IPS DF 19.7 (cell line): ENCODE data around the gene DNPH1.

Experiments
- DNase-seq: peaks from one replicate; pipeline ENCODE4 v3.0.0-alpha.2; 2013; ENCODE audit warnings: low read depth, low spot score

The DNPH1 gene, protein sequence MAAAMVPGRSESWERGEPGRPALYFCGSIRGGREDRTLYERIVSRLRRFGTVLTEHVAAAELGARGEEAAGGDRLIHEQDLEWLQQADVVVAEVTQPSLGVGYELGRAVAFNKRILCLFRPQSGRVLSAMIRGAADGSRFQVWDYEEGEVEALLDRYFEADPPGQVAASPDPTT

DNA sequence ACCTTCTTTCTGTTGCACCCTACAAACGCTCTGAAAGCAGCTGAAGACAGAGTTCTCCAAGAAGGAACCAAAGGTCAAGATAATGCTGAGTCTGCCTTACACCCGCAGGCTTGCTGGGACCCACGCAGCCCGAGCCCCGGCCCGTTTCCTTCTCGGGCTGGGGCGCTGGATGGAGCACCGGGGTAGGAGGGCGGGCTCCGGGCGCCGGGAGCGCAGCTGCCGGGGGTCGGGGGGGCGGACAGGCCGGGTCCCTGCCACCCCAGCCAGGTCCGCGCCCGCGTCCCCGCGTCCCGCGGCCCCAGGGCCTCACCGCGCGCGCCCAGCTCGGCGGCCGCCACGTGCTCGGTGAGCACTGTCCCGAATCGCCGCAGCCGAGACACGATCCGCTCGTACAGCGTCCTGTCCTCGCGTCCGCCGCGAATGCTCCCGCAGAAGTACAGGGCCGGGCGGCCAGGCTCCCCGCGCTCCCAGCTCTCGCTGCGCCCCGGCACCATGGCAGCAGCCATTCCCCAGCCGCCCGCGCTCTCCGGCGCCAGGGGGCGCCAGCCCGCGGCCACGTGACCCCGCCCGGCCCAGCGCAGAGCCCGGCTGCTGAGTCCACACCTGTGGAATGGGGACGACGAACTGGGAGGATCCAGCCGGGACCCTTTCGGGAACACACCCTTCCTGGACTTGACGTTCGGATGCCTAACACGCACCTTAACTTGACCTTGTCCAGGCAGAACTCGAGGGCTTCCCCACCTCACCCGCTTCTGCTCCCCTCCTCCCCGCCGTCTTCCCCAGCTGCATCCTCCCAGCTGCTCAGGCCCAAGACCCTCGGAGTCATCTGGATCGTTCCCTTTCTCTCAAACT lies at the start of gene DNPH1:
TSS of gene DNPH1 (minus strand) at position 531 of the 852 bp plus-strand sequence. CDS start at position 506, 25 bp downstream.
- peak; percentile 35 for DNase-seq

DNA sequence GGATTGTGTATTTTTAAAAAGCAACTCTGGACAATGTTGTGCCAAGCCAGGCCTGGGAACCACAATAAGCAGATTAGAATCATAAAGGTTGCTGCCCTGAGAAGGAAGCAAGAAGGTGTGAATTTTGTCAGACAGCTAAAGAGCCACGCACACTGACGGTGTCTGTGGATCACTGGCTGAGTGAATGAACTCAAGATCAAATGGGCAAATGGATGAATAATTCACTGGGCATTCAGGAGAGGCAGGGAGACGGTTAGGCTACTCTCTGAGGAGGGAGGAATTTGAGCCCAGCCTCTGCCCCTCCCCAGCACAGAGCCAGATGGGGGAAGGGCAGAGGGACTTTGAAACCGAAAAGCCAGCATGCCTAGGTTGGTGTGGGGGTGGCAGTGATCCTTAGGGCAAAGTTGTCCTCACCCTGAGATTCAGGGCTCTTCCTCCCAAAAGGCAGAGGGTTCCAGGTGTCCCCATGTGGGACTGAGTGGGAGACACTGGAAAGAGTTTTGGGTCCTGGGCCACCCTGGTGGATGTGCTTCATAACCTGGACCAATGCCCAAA lies 49.3 kb upstream of the DNPH1 start:
- DNase-seq: no peak

DNA sequence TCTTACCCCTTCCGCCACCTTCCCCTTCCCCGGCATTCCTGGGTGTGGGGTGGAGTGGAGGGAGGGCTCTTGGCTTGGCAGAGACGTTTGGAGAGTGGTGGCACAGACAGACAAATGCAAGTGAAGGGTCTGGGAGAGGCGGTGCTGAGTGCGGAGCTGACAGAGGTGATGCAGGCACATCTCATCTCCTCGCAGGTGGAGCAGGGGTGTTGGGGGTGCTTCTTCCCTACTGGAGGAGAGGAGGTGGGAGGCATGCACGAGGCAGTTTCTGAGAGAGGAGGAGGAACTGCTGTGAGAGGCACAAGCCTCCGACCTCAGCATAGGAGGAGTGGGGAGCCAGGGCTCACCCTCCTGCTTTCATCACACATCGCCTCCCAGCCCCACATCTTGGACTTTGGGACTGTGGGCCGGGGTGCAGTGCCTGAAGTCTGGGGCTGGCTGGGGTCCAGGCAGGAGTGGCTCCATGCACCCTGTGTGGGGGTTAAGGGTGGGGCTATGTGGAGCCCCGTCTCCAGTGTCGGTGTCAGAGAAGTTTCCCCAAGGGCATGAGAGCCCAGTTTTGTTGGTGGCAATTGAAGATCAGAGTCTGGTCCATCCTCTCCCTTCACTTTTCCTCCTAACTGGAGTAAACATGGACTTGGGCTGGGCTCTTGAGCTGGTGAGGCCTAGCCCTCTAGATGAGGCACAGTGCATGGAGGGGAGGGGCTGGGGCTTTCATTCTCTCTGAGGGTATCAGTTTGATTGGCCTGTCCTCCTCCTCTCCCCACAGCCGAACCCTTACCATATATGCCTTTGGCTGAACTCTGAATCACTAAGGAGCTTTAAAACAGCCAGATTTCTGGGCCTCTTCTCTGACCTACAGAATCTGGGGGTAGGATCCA lies 48.6 kb upstream of the DNPH1 start:
- no peak for DNase-seq

DNA sequence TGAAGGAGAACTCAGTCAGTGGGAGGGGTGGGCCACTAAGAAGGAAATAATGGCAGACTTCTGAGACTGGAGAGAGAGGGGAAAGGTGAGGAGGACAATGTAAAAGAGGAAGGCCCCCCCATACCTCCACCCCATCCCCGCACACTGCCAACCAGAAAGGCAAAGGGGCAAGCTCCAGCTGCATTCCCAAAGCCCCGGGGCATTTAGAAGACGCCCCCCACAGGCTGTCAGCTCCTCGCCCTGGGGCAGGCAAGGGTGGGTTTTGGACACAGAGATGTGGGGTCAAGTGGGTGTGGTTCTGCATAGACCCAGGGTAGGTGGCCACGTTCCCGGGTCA lies 48.0 kb upstream of the DNPH1 start:
- DNase-seq: no peak

DNA sequence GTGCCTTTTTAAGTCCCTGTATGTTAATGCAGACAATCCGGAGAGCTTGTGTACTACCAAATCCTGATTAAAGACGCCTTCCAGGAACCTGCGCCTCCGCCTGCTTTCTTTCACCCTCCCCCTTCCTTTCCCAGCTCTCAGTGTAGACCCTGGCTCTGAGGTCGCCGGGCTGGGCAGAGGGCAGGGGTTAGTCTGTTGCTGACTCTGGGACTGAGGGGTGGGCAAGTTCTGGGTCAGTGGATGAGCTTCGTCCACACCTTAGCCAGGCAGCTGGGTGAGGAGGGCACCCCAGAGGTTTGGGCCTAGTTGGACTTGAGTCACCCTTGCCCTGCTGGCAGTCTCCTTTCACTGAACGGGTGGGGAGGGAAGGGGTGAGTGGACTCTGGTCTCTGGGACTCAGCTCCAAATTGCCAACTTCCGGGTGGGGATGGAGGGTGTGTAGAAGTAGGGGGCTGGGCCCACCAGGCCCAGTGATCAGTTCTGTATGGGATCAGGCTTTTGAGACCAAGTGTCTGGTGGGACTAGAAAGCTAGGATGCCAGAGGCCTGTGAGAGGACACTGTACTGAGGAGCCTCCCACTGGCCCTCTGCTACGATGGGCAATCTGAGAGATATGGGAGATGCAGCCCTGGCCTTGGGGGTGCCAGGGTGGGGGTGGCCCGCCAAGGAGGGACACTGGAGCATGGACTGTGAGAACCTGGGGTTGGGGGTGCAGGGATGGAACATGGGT lies 47.5 kb upstream of the DNPH1 start:
- DNase-seq: no peak

DNA sequence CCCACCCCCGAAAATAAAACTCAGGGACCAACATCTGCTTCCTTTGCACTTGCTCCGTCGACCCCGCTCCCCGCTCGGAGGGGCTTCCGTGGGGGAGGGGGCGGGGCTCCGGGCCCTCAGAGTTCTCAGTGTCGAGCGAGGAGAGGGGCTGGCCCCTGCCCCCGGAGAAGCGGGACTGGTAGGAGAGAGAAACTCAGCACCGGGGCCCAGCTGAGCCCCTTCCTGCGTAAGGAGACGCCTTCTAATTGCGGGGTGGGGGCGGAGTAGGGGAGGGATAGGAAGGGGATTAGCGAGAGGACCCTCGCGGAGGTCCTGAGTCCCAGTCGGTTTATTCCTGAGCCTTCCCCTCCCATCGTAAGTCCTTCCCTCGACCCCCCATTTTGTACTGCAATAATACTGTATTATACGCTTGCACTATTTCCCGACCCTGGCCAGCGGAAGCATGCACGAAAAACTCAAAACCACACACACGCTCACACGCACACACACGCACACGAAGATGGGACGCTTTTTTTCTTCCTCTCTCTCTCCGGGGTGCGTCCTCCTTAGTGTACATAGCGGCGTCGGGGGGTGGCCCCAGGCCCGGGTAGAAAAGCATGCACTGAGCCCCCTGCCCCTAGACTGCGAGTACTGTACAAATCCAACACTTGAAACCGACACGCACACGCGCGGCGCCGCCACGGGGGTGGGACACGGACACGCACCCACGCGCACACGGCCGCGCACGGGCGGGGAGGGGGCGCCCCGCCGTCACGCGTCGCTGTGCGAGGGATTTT lies 46.7 kb upstream of the DNPH1 start:
- no peak for DNase-seq

DNA sequence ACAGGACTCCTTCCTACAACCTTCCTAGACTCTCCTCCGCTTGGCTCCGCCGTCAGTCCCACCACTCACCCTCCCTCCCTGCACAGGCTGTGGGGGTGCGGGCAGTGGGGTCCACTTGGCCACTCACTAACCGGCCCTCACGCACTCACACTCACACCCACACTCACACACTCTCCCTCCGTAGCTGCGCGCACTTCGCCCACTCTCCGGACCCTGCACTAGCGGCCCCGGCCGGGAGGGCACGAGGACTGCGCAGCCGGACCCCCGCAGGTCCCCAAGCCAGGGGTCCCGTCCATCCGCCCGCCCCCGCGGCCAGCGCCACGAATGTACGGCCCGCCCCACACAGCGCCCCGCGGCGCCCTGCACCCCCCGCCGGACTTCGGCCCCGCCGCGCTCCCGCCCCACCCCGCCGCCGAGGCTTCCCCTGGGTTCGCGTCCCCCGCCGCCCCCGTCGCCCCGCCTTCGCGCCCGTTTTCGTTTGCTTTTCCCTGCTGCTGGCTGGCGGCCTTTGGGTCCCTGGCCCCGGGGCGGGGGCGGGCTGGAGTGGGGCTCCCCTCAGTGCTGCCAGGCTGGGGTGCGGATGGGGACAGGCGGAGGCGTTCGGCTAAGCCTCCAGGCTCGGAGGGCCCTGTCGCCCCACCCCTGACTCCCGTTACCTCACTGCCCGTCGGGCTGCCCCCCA lies 45.8 kb upstream of the DNPH1 start:
- no peak for DNase-seq

DNA sequence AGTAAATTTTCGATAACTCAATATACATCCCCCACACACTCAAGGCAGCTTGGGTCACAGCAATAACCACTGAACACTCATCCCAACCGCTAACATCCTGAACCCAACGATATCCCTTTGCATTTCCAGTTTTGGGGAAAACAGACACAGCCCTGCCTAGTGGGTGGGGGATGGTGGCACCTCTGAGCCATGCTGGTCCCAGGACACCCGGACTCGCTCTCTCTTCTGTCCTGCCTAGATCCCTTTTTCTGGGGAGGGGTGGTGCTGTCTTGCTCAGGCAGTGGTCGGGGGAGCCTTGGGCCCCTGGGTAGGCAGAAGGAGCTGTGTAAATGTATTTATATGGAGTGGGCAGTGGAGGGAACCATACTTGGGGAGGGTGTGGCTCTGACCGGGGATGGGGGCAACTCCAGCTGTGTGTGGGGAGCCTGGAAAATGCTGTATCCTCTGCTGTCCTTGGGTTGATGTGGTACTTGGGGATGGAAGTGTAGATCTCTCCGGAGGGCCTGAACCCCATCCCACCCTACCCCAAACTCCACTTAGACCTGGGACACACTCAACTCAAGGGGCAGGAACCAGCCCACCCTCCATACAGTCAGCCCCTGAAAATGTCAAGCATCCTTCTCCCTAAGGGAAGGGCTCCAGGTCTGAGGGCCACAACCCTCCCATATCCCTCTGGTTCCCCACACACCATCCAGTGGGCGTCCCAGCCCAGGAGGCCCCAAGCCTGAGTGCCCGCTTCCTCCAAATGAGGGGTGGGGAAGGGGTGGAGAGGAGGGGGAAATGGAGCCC lies 45.0 kb upstream of the DNPH1 start:
- DNase-seq: no peak

DNA sequence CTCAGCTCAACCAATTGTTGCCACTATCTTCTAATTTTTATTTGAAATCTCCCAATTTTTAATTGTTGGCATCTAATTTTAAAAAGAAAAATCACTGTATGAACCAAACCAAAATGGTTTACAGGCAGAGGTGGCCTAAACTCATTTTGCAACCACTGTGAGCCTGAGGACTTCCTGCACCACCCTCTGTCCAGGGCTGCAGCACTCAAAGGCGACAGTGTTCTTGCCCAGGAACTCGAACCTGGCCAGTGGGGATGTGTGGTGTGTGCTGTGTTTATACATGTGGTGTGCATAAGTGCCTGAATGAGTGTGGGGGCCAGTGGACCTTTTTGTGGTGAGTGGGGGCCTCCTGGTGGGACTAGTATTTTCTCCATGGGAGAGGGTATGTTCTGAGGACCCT lies 44.4 kb upstream of the DNPH1 start:
- DNase-seq: no peak

DNA sequence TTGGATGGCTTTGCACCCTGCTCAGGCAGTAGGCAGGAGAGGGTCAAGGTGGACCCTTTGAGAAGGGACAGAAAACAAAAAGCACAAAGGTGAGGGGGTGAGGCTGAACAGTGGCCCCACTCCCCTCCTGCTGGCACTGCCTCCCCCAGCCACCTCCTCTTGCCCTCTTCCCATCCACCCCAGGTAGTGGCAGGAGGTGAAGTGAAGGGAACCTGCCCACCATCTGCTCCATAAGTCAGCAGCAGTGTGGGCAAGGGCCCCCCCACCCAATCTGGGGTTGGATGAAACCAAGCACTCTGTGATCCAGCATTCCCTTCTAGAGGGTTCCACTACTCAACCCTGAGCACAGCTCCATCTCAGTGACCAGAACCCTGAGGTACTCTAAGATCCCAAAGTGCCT lies 42.7 kb upstream of the DNPH1 start:
- DNase-seq: no peak

DNA sequence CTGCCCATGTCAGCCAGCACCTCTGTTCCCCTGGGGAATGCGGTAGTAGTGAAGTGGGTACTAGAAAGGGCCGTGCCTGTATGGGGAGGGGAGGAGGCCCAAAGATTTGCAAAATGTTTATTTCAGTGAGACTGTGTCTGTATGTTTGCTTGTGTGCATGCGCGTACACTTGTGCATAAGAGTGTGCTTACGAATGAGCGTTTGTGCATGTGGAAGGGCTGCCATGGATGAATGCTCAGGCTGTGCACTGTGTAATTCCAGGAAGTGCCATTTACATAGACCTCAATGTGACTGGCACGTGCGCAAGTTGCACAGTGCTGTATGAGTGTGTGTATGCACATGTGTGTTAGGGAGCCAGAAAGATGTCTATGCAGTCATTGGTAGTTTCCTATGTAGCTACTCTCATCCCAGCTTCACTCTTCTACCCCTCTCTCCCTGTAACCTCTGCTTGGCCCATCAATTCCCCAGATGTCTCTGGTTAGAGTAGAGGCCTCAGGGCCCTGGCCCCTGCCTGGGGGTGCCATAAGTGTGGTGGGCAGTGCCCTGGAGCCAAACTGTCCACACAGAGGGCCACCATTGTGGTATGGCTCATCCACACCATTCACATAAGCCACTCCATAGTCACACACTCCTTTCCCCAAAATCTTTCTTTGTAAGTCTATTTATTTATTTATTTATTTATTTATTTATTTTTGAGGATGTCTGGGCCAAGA lies 42.0 kb upstream of the DNPH1 start:
- DNase-seq: no peak

DNA sequence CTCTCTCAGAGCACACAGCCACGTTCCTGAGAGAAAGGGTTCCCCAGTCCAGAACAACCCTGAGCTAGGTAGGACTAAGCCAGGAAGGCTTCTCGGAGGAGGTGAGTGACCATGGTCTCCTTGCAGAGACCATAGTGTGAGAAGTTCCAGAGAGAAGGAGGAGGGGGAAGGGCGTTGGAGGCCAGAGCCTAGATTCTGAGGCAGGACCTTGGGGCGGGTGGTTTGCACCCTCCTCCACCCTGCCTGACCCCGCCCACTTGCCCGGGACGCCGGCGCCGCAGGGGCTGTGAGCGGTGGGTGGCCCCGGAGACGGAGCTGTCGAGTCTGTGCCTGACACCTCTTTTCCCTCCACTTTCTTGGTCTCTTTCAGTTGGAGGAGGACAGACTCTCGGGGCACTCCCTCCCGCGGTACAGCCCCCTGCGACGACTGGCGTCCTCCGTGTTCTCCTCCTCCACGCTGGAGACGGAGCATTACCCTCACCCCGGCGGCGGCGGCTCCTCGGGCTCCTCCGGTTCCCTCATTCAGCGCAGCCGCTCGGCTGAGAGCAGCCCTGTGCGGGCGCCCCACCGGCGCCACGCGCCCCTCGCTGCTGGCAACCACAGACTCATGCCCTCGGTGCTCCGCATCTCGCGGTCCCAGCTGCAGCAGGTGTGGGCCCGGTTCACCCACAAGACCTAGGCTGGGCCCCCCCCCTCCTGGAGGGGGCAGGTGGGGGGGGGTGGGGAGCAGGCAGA lies 40.2 kb upstream of the DNPH1 start:
- DNase-seq: no peak

DNA sequence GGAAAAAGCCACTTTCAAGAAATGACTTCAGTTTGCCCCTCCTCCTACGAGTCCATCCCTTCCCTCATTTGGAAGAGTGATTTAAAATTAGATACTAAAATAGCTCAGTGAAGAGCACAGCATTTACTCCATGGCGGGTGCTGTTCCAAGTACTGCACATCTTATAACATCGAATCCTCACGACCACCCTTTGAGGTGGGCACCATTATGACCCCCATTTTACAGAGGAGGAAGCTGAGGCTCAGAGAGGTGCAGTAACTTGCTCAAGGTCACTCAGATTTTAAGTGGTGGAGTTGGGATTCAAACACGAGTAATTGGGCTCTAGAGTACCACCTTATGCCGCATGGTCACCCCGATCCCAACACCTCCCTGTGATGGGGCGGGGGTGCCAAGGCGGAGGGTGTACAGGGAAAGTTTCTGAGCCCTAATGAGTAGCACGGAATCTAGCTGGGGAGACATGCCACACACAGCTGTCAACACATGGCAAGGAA lies 39.5 kb upstream of the DNPH1 start:
- DNase-seq: no peak

DNA sequence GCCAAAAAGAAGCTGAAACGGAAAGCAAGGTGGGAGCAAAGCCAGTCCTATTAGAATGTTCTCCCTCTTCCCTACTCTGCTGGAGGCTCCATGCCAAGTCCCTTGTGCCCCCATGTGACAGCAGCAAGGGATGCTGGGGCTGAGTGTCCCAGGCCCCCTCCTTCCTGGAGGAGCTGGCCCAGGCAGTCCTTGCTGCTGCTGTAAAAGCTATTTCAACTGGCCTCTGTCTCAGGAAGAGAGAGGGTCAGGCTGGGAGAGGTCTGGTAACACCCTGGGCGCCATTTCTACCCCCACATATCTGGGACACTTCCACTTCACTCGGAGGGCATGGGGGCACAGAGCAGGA lies 39.0 kb upstream of the DNPH1 start:
- DNase-seq: no peak

DNA sequence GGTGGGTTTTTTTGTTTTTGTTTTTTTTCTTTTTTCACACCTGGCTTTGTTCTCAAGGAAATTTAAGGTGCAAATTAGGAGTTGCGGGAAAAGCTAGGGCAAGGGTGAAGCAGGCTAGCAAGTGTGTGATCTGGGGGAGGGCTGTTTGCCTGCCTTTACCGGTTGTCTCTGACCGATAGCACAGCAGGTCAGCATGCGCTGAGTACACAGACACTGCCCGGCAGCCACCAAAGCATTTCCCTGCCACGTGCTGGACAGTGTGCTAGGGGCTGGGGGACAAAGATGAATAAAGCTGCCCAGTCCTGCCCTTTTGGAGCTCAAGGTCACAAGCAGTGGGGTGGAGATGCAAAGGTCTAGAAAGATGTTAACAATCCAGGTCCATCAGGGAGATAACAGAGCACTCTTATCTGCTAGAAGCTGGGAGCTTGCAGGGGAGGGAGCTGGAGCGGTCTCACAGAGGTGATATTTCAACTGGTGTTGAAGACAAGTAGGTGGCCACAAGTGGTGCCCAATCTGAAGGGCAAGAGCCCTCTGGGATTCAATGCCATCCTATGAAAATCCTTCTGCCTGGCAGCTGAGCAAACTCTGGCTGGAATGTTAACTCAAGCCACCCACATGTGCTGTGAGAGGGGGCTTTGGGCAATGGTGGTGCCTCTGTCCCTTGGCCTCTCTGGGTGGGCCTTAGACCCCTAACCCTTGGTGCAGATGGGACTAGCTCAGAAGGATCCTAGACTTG lies 38.5 kb upstream of the DNPH1 start:
- DNase-seq: no peak

DNA sequence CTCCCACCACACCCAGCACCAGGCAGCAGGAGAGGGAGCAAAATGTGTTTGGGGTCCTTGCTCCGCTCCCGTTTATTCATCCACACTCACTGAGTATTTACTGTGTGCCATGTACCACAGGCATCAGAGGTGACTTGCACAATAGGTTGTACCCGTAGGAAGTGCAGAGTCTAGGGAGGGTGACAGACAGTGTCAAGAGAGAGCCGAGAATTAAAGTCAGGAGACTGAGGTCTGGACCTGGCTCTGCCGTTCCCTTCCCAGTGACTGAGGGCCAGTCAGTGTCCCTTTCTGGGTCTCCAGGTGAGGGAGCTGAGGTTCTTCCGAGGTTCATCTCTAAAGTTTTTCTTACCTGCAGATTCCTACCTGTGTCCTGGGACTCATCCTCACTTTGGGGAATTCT lies 36.3 kb upstream of the DNPH1 start:
- DNase-seq: no peak

DNA sequence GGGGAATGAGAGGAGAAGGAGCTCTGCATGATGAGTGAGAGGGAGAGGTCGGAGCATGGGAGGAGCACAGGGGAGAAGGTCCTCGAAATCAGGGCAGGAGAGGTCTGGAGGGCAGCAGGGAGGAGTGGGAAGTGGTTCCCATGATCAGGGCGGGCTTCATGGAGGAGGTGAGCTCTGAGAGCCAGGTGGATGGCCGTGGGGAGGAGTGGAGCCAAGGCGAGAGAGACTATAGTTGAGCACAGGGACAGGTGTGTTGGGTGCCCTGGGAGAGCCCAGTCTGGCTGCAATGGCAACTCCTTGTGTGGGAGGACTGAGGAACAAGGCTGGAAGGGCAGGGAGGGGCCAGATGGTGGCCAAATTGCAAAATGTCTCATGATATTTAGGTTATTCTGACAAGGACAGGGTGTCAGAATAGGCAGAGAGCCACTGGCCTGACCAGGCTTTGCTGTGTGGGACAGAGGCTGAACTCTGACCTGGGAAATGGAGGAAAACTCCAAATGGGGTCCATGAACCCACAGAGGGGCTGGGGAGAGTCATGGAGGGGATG lies 35.4 kb upstream of the DNPH1 start:
- DNase-seq: no peak
